CD14-positive monocyte (primary cell): ENCODE data around the gene SLCO2B1. TPM values are rescaled to one million over a fixed set of nuclear protein-coding genes. Genes with fewer than 3 reads are reported as not detected.

Experiments
- DNase-seq, 3 donors: peaks; one replicate each; pipeline ENCODE4 v3.0.0-alpha.2; 2011 to 2022
- H2AFZ ChIP-seq: 2 replicates; pipeline ENCODE4 v1.6.0; 2012; ENCODE audit warnings: mild to moderate bottlenecking, low read depth, low read length, inconsistent platforms; ENCODE audit not compliant: insufficient read depth, poor library complexity, severe bottlenecking
- H3K27ac ChIP-seq, 2 donors: 1 replicate in 1 of 2; 2 replicates in 1 of 2; pipeline ENCODE4 v1.5.1; 2012 to 2013; ENCODE audit warnings: low read length in 2 of 2, control low read depth in 1 of 2, inconsistent platforms in 1 of 2, low read depth in 1 of 2, mild to moderate bottlenecking in 1 of 2
- H3K27me3 ChIP-seq, 2 donors: one replicate each; pipeline versions ENCODE4 v1.6.0 to v1.6.1; 2011 to 2013; ENCODE audit warnings: low read length in 2 of 2; ENCODE audit not compliant: control insufficient read depth in 2 of 2, insufficient read depth in 2 of 2
- H3K36me3 ChIP-seq, 2 donors: replicated peaks in 1 of 2; 1 replicate in 1 of 2; 2 replicates in 1 of 2; pipeline versions ENCODE4 v1.5.1 to v1.6.1; 2012 to 2013; ENCODE audit warnings: low read length in 2 of 2, control low read depth in 1 of 2, inconsistent platforms in 1 of 2, mild to moderate bottlenecking in 1 of 2; ENCODE audit not compliant: insufficient read depth in 2 of 2, control insufficient read depth in 1 of 2
- H3K4me1 ChIP-seq, 2 donors: 1 replicate in 1 of 2; 2 replicates in 1 of 2; pipeline versions ENCODE4 v1.5.1 to v1.6.1; 2012 to 2013; ENCODE audit warnings: low read length in 2 of 2, control low read depth in 1 of 2, inconsistent platforms in 1 of 2, mild to moderate bottlenecking in 1 of 2, moderate library complexity in 1 of 2; ENCODE audit not compliant: insufficient read depth in 2 of 2, control insufficient read depth in 1 of 2
- H3K4me2 ChIP-seq: replicated peaks from 2 replicates; pipeline ENCODE3; 2012; ENCODE audit warnings: low read length, moderate library complexity, mild to moderate bottlenecking; ENCODE audit not compliant: poor library complexity, severe bottlenecking; ENCODE audit errors: extremely low read depth
- H3K4me3 ChIP-seq, 3 experiments: fragments of 200-600 bp in 1 of 3; sonication (generic) in 1 of 3; replicated peaks in 1 of 3; 1 replicate in 2 of 3; 2 replicates in 1 of 3; pipeline ENCODE4 v1.5.1; 2011 to 2013; ENCODE audit warnings: low read length in 3 of 3, mild to moderate bottlenecking in 3 of 3, control low read depth in 2 of 3, low read depth in 2 of 3, inconsistent platforms in 1 of 3, moderate library complexity in 1 of 3
- H3K79me2 ChIP-seq: 2 replicates; pipeline ENCODE4 v1.6.0; 2012; ENCODE audit warnings: mild to moderate bottlenecking, control low read depth, inconsistent platforms, low read length, moderate library complexity; ENCODE audit not compliant: insufficient read depth
- H3K9ac ChIP-seq: 2 replicates; pipeline ENCODE4 v1.6.0; 2017; ENCODE audit warnings: low read length, mild to moderate bottlenecking; ENCODE audit not compliant: insufficient read depth, poor library complexity, severe bottlenecking
- H3K9me3 ChIP-seq, 2 donors: replicated peaks in 1 of 2; 1 replicate in 1 of 2; 2 replicates in 1 of 2; pipeline versions ENCODE4 v1.5.1 to v1.6.1; 2012 to 2013; ENCODE audit warnings: low read length in 2 of 2, control low read depth in 1 of 2; ENCODE audit not compliant: control insufficient read depth in 1 of 2, insufficient read depth in 1 of 2
- H4K20me1 ChIP-seq: 2 replicates; pipeline ENCODE4 v1.6.0; 2012; ENCODE audit warnings: mild to moderate bottlenecking, low read length, control low read depth, moderate library complexity; ENCODE audit not compliant: insufficient read depth
- H3K27ac Mint-ChIP-seq, 7 donors: one replicate each; pipeline ENCODE4 v1.8.0; 2020; ENCODE audit warnings: mild to moderate bottlenecking in 7 of 7, mixed read lengths in 7 of 7, moderate library complexity in 6 of 7, inconsistent platforms in 2 of 7
- H3K27me3 Mint-ChIP-seq, 3 donors: one replicate each; pipeline ENCODE4 v1.8.0; 2021 to 2022; ENCODE audit warnings: low read depth in 3 of 3, mild to moderate bottlenecking in 3 of 3, mixed read lengths in 3 of 3, moderate library complexity in 3 of 3, inconsistent platforms in 1 of 3
- H3K36me3 Mint-ChIP-seq, 2 donors: one replicate each; pipeline ENCODE4 v1.8.0; 2020; ENCODE audit warnings: mixed read lengths in 2 of 2, inconsistent platforms in 1 of 2, mild to moderate bottlenecking in 1 of 2
- H3K4me1 Mint-ChIP-seq: one replicate; pipeline ENCODE4 v1.8.0; 2020; ENCODE audit warnings: mild to moderate bottlenecking, mixed read lengths
- H3K4me3 Mint-ChIP-seq, 2 donors: one replicate each; pipeline ENCODE4 v1.8.0; 2020; ENCODE audit warnings: mild to moderate bottlenecking in 2 of 2, mixed read lengths in 2 of 2, moderate library complexity in 1 of 2
- H3K9me3 Mint-ChIP-seq, 7 donors: one replicate each; pipeline ENCODE4 v1.8.0; 2020 to 2022; ENCODE audit warnings: mixed read lengths in 7 of 7, mild to moderate bottlenecking in 6 of 7, moderate library complexity in 6 of 7, inconsistent platforms in 2 of 7
- WGBS: methylation state at CpG from one replicate; pipeline ENCODE4 v1.1.5; 2013; ENCODE audit warnings: missing lambda C conversion rate; ENCODE audit not compliant: insufficient coverage; 5-methylcytosine and 5-hydroxymethylcytosine counted together
- intact Hi-C, 2 donors: fragments of 100-400 bp; cut with micrococcal nuclease; formaldehyde crosslinking; loops; one replicate each; pipeline versions ENCODE4 v1.15.0 to v1.15.1; 2023
- polyA plus RNA-seq, 3 donors: library from polyadenylated mRNA; depleted of rRNA in 1 of 3; unstranded in 2 of 3; stranded (reverse) in 1 of 3; fragments of 300-500 nt in 2 of 3; fragments of >200 nt in 1 of 3; fragmentation: Illumina TruSeq in 2 of 3; gene quantifications; 1 replicate in 2 of 3; 2 replicates in 1 of 3; pipeline ENCODE4 v1.2.3, GENCODE V29; 2012 to 2021
- TF ChIP-seq, protein P1 (sequence below): fragments of 200-600 bp; IDR thresholded peaks from one replicate; pipeline ENCODE4 v1.8.0; 2022; ENCODE audit warnings: antibody characterized with exemption, mild to moderate bottlenecking

Gene SLCO2B1
- polyA plus RNA-seq, 3 donors = 0.13 to 0.47 TPM; not detected in 1

DNA sequence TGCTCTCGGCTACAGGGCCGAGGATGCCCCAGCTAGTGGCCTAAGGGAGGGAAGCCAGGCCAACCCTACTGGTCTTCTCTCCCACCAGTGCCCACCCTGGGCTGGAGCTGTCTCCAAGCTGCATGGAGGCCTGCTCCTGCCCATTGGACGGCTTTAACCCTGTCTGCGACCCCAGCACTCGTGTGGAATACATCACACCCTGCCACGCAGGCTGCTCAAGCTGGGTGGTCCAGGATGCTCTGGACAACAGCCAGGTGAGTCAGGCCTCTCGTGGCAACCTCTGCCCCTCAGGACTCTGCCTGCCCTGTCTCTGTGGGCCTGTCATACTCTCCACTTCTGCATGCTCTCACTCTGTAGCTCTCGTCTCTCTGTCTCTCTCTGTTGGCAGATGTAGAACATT lies 45.5 kb downstream of the SLCO2B1 start:
- no peaks in the 10 kb centered on the region for H3K79me2 ChIP-seq
- H3K9me3 ChIP-seq = no peaks in the 10 kb centered on the region
- no peak overlapping the region for H3K4me3 ChIP-seq
- TF ChIP-seq, protein P1, sequence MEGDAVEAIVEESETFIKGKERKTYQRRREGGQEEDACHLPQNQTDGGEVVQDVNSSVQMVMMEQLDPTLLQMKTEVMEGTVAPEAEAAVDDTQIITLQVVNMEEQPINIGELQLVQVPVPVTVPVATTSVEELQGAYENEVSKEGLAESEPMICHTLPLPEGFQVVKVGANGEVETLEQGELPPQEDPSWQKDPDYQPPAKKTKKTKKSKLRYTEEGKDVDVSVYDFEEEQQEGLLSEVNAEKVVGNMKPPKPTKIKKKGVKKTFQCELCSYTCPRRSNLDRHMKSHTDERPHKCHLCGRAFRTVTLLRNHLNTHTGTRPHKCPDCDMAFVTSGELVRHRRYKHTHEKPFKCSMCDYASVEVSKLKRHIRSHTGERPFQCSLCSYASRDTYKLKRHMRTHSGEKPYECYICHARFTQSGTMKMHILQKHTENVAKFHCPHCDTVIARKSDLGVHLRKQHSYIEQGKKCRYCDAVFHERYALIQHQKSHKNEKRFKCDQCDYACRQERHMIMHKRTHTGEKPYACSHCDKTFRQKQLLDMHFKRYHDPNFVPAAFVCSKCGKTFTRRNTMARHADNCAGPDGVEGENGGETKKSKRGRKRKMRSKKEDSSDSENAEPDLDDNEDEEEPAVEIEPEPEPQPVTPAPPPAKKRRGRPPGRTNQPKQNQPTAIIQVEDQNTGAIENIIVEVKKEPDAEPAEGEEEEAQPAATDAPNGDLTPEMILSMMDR = no peak
- H3K27ac ChIP-seq = no peak overlapping the region
- intact Hi-C loops = no loop called here
- Mint-ChIP-seq H3K27ac (no peak overlapping the region), H3K9me3 (peaks cover 0 to 3% (median 0%) of the 10 kb centered on the region in 7 donors), H3K4me3 (no peak overlapping the region), H3K27me3 (peaks cover 22 to 52% (median 25%) of the 10 kb centered on the region in 3 donors), H3K4me1 (peaks cover 14% of the 10 kb centered on the region), H3K36me3 (no peaks in the 10 kb centered on the region)
- H2AFZ ChIP-seq = no peak overlapping the region
- no peak overlapping the region for H3K9ac ChIP-seq
- H4K20me1 ChIP-seq = no peaks in the 10 kb centered on the region
- H3K36me3 ChIP-seq = no peaks in the 10 kb centered on the region
- peaks cover 2 to 7% of the 10 kb centered on the region in 2 donors for H3K27me3 ChIP-seq
- H3K4me2 ChIP-seq = no peak overlapping the region
- DNase-seq = no peak
- H3K4me1 ChIP-seq = peaks cover 12 to 15% of the 10 kb centered on the region in 2 donors
- 81% methylated on average over 8 of the region's 8 CpGs for WGBS

- Histone ChIP-seq H3K79me2 (no peaks in the 10 kb centered on the region), H3K9me3 (no peaks in the 10 kb centered on the region), H4K20me1 (no peaks in the 10 kb centered on the region), H3K4me3 (no peak overlapping the region), H3K9ac (no peak overlapping the region), H3K4me1 (peaks cover 12 to 15% of the 10 kb centered on the region in 2 donors), H3K27me3 (peaks cover 2 to 7% of the 10 kb centered on the region in 2 donors), H2AFZ (no peak overlapping the region), H3K36me3 (no peaks in the 10 kb centered on the region), H3K4me2 (no peak overlapping the region), H3K27ac (no peak overlapping the region)
- H3K27ac Mint-ChIP-seq = no peak overlapping the region
- intact Hi-C loops = no loop called here
- H3K4me3 Mint-ChIP-seq = peak overlapping the region in 1 of 2 donors; percentile 5
- H3K36me3 Mint-ChIP-seq = no peaks in the 10 kb centered on the region
- TF ChIP-seq, protein P1 = no peak
- peaks cover 0 to 3% (median 0%) of the 10 kb centered on the region in 7 donors for H3K9me3 Mint-ChIP-seq
- H3K4me1 Mint-ChIP-seq = peaks cover 14% of the 10 kb centered on the region
- peaks cover 20 to 51% (median 24%) of the 10 kb centered on the region in 3 donors for H3K27me3 Mint-ChIP-seq
- DNase-seq = no peak
- WGBS = 100% methylated on average over 1 of the region's 4 CpGs
Measured at GRCh38 chr11:75197512-75198277, 46.8 kb downstream of the SLCO2B1 start.
